Gastrocnemius medialis (tissue), 4 donors: Measurements from ENCODE around the gene EME2. TPM values are rescaled to one million over a fixed set of nuclear protein-coding genes. Genes with fewer than 3 reads are reported as not detected.

ENCODE experiments used
- ATAC-seq, 2 donors: fragments of 150-250 bp; one replicate each; pipeline ENCODE4 v1.9.1; 2016
- DNase-seq, 2 donors: peaks; one replicate each; pipeline ENCODE4 v3.0.0-alpha.2; 2019
- H3K27ac ChIP-seq, 4 donors: fragments of 200-600 bp; sonication (generic); 1 replicate in 1 of 4; 2 replicates in 3 of 4; pipeline ENCODE4 v1.5.1; 2016 to 2018; ENCODE audit warnings: mild to moderate bottlenecking in 2 of 4, moderate library complexity in 1 of 4
- H3K27me3 ChIP-seq, 3 donors: fragments of 200-600 bp; sonication (generic) in 2 of 3; 1 replicate in 1 of 3; 2 replicates in 2 of 3; pipeline versions ENCODE4 v1.5.1 to v1.6.0; 2016 to 2019; ENCODE audit warnings: mild to moderate bottlenecking in 1 of 3, moderate library complexity in 1 of 3
- H3K36me3 ChIP-seq, 2 donors: fragments of 200-600 bp; sonication (generic) in 1 of 2; one replicate each; pipeline ENCODE4 v1.5.1; 2017 to 2018
- H3K4me1 ChIP-seq, 2 donors: fragments of 200-600 bp; sonication (generic) in 1 of 2; one replicate each; pipeline ENCODE4 v1.5.1; 2016 to 2017; ENCODE audit warnings: mild to moderate bottlenecking in 2 of 2
- H3K4me3 ChIP-seq, 4 donors: fragments of 200-600 bp; sonication (generic) in 3 of 4; 1 replicate in 1 of 4; 2 replicates in 3 of 4; pipeline ENCODE4 v1.5.1; 2016 to 2019; ENCODE audit warnings: mild to moderate bottlenecking in 2 of 4
- H3K9me3 ChIP-seq, 3 donors: fragments of 200-600 bp; sonication (generic) in 2 of 3; 1 replicate in 1 of 3; 2 replicates in 2 of 3; pipeline ENCODE4 v1.5.1; 2016 to 2019
- POLR2A ChIP-seq, 2 donors: fragments of 450-650 bp; IDR thresholded peaks; one replicate each; pipeline ENCODE4 v1.6.1; 2017; ENCODE audit warnings: antibody characterized with exemption in 2 of 2, mild to moderate bottlenecking in 2 of 2, moderate library complexity in 2 of 2
- in situ Hi-C, 4 donors: fragments of 200-750 bp; cut with MboI; loops; one replicate each; pipeline versions ENCODE4 v1.15.0 to v1.8.0; 2017; ENCODE audit warnings: low sequenced_read_pairs in 4 of 4
- intact Hi-C: fragments of 100-400 bp; cut with DNase I; formaldehyde crosslinking; loops from one replicate; pipeline ENCODE4 v1.15.1; 2023; ENCODE audit warnings: low total_unique reads
- total RNA-seq, 4 donors: library from RNA; depleted of rRNA; stranded (reverse); fragments of >200 nt; gene quantifications; one replicate each; pipeline versions ENCODE4 v1.1.0 to v1.2.3, GENCODE V29; 2016
- TF ChIP-seq, protein P1 (sequence below), 5 experiments: fragments of 450-650 bp in 3 of 5; fragments of 200-600 bp in 2 of 5; sonication (generic) in 2 of 5; IDR thresholded peaks in 4 of 5; conservative IDR thresholded peaks in 1 of 5; 1 replicate in 4 of 5; 2 replicates in 1 of 5; pipeline ENCODE4 v1.5.1; 2016 to 2019; ENCODE audit warnings: antibody characterized with exemption in 5 of 5, mild to moderate bottlenecking in 3 of 5, moderate library complexity in 3 of 5

EME2 gene
- total RNA-seq, 4 donors from 2014 or later, result 2.1 to 9.2 (median 6.2) TPM

DNA sequence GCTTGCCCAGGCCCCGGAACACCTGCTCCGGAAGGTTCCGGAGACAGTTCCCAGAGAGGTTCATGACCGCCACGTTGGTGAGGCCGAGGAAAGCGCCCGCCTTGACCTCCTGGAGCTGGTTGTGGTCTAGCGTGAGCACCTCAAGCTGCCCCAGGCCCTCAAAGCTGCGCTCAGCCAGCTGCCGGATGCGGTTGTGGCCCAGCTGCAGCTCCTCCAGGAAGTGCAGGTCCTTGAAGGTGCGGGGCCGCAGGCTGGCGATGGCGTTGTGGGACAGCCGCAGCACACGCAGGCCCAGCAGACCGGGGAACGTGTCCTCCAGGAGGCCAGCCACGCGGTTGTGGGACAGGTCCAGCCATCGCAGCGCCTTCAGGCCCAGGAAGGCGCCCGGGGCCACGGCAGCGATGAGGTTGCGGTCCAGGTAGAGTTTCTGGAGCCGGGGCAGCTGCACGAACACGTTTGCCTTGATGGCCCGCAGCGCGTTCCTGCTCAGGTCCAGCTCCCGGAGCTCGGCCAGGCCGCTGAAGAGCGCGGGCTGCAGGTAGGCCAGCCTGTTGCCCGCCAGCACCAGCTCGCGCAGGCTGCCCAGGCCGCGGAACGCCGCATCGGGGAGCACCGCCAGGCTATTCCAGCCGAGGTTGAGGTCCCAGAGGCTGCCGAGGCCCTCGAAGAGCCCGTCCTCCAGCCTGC is 18.8 kb downstream of the EME2 start:
- in situ Hi-C loops, result no loop called here
- peak in 1 of 2 donors; percentile 10 for DNase-seq
- Histone ChIP-seq H3K36me3 (peaks cover 0 to 34% of the 10 kb centered on the region in 2 donors), H3K27ac (no peak overlapping the region), H3K4me1 (no peaks in the 10 kb centered on the region), H3K9me3 (no peaks in the 10 kb centered on the region), H3K27me3 (no peaks in the 10 kb centered on the region), H3K4me3 (no peak overlapping the region)
- ATAC-seq, result no peak
- intact Hi-C loops, result no loop called here
- no peak for TF ChIP-seq POLR2A (IDR thresholded peaks at IDR 0.05)
- TF ChIP-seq, protein P1, sequence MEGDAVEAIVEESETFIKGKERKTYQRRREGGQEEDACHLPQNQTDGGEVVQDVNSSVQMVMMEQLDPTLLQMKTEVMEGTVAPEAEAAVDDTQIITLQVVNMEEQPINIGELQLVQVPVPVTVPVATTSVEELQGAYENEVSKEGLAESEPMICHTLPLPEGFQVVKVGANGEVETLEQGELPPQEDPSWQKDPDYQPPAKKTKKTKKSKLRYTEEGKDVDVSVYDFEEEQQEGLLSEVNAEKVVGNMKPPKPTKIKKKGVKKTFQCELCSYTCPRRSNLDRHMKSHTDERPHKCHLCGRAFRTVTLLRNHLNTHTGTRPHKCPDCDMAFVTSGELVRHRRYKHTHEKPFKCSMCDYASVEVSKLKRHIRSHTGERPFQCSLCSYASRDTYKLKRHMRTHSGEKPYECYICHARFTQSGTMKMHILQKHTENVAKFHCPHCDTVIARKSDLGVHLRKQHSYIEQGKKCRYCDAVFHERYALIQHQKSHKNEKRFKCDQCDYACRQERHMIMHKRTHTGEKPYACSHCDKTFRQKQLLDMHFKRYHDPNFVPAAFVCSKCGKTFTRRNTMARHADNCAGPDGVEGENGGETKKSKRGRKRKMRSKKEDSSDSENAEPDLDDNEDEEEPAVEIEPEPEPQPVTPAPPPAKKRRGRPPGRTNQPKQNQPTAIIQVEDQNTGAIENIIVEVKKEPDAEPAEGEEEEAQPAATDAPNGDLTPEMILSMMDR (IDR thresholded peaks at IDR 0.05 in 4 of 5, conservative IDR thresholded peaks at IDR 0.05 in 1 of 5), result no peak

DNA sequence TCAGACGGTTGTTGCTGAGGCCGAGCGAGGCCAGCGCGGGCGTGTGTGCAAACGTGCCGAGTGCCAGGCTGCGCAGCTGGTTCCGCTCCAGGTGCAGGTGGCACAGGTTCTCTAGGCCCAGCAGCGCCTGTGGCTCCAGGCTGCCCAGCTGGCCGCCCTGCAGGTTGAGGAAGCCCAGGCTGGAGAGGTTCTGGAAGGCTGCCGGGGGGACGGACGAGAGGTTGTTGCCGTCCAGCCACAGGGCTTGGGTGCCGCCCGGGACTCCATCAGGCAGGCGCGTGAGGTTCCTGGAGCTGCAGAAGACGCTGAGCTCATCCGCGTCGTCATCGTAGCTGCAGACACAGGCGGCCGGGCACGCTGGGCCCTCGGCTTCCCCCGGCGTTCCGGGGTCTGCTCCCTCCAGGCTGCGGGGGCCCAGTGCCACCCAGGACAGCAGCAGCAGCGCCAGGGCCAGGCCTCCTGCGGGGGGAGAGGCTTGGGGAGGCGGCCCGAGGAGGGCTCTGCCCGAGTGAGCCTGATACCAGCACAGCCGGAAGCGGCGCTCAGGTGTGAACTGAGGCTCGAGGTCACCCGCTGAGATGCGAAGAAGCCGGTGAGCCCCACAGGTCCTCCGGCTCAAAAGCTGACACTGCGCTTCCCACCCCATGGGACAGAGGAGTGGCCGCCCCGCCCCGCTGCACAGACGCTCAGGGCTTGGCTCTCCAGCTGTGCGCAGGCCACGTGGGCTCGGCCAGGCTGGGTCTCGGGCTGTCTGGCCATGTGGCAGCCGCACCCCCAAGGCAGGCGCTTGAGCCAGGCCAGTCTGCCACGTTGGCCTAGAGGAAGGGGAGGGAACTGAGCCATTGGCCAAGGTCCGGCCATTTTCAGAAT is 19.6 kb downstream of the EME2 start:
- TF ChIP-seq POLR2A (IDR thresholded peaks at IDR 0.05), result no peak
- TF ChIP-seq, protein P1 (IDR thresholded peaks at IDR 0.05 in 4 of 5, conservative IDR thresholded peaks at IDR 0.05 in 1 of 5), result no peak
- Histone ChIP-seq H3K36me3 (peaks cover 0 to 26% of the 10 kb centered on the region in 2 donors), H3K27me3 (no peaks in the 10 kb centered on the region), H3K27ac (no peak overlapping the region), H3K4me3 (no peak overlapping the region), H3K9me3 (no peaks in the 10 kb centered on the region), H3K4me1 (no peaks in the 10 kb centered on the region)
- in situ Hi-C loops (no loop called here), intact Hi-C loops (no loop called here)
- no peak for ATAC-seq
- DNase-seq, result peak in 1 of 2 donors; percentile 8

DNA sequence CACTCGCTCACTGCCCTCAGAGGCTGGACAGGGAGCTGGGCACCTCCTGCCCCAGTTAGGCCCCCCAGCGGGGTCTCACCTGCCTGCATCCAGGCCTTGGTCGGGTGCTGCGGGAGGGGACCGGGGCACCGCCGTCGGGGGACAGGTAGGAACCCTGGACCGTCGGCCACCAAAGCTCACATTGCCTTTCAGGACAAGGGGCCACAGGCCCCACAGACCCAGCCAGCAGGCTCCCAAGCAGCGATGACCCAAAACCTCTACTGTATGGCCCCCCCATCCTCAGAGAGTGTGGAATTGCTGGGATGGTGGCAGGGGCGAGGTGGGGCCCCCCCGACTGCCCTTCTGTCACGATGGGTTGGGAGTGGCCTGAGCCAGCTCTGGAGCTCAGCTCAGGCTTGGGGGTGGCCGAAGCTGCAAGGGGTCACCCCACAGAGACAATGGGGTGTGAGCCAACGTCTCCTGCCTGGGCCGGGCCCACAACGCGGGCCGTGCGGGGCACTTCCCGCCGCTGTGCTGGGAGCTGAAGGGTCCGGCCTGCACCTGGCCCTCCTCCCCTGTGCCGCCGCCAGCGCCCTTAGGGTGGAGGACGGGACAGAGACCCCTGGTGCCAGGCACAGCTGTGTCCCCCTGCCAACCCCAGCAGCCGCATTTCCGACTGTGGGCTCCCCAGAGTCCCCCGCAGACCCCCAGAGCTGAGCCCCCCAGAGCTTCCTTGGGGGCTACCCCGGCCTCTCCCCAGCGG is 20.4 kb downstream of the EME2 start:
- H3K36me3 ChIP-seq, result peaks cover 0 to 18% of the 10 kb centered on the region in 2 donors
- H3K4me1 ChIP-seq, result no peaks in the 10 kb centered on the region
- ATAC-seq (no peak), DNase-seq (peak in 1 of 2 donors; percentile 8)
- no peaks in the 10 kb centered on the region for H3K27me3 ChIP-seq
- H3K27ac ChIP-seq, result no peak overlapping the region
- intact Hi-C loops (no loop called here), in situ Hi-C loops (no loop called here)
- H3K4me3 ChIP-seq, result no peak overlapping the region
- TF ChIP-seq, protein P1 (IDR thresholded peaks at IDR 0.05 in 4 of 5, conservative IDR thresholded peaks at IDR 0.05 in 1 of 5), result no peak
- no peak for TF ChIP-seq POLR2A (IDR thresholded peaks at IDR 0.05)
- H3K9me3 ChIP-seq, result no peaks in the 10 kb centered on the region

DNA sequence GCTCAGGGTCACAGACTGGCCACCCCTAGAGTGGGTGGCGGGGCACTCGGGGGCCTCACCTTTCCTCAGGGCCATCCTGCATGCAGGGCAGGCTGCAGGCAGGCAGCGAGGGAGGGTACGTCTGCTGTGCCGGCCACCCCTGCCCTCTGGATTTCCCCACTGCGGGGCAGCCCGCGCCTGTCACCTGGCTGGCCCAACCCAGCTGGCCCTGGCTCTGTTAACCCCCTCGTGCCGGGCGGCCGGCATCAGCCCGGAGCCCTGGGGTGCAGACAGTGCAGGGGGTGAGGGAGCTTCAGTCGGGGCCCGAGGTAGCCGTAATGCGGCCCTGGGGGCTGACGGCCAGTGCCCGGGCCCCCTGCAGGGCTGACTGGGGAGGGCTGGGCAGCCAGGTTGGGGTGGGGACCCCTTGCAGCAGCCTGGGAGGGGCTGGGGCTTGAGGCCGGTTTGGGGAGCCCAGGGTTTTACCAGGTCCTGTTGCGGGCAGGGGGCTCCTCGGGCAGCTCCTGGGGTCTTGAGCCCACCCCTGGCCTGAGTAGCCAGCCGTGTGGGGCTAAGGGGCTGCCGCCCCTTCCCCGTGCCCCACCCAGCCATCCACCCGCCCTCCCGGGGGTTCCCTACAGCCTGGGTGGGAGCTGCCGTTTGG is 21.1 kb downstream of the EME2 start, which contains the start of gene IGFALS:
TSS of gene IGFALS (minus strand) at position 128 of the 643 bp plus-strand sequence. CDS start at position 75, 53 bp downstream.
- Histone ChIP-seq H3K4me1 (no peaks in the 10 kb centered on the region), H3K36me3 (peaks cover 0 to 11% of the 10 kb centered on the region in 2 donors), H3K27me3 (no peaks in the 10 kb centered on the region), H3K9me3 (no peaks in the 10 kb centered on the region), H3K27ac (no peak within 1 kb of the TSS), H3K4me3 (no peak within 1 kb of the TSS)
- in situ Hi-C loops (no loop called here), intact Hi-C loops (no loop called here)
- DNase-seq (peak in 1 of 2 donors; percentile 8), ATAC-seq (no peak)
- TF ChIP-seq, protein P1 (IDR thresholded peaks at IDR 0.05 in 4 of 5, conservative IDR thresholded peaks at IDR 0.05 in 1 of 5), result no peak
- TF ChIP-seq POLR2A (IDR thresholded peaks at IDR 0.05), result no peak
